Measurements from ENCODE around the gene POLE3.
A peak's percentile ranks its signal among the peaks of the same experiment; 100 is the strongest.
"Not testable (repeated sequence)": the region's sequence is repeated elsewhere in the genome, so short reads cannot be mapped to it uniquely, and the experiment has no call there.

Gene POLE3, protein sequence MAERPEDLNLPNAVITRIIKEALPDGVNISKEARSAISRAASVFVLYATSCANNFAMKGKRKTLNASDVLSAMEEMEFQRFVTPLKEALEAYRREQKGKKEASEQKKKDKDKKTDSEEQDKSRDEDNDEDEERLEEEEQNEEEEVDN

DNA sequence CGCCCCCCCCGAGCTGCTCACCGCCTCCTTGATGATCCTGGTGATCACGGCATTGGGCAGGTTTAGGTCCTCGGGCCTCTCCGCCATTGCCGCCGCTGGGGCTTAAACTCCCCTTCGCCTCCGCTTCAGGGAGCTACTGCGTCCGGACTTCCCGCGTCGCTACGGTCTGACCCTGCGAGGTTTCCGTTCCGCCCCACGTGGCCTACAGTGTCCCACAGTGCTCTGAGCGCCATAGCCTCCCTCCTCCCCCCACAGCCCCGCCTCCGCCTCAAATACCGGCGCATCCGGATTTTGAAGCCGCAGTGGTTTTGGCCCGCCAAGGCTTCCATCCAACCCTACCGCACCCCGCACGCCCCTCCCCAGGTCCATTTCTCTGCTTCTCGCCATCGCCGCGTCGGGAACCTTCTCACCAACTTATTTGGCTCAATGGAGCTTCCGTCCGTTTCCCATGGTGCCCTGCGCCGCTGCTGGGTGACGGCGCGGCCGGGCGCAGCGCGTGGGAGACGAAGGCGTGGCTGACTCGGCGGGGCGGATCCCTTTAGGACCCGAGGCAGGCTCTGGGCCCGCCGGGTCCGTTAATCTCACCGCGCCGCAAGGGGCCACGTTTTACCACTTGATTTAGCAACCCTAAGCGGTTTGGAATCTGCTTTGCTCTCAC lies at the start of gene POLE3, which contains the start of gene C9orf43:
POLE3 (minus strand) TSS at position 469 of the 658 bp plus-strand sequence; CDS start at position 87, 382 bp downstream.
C9orf43 (plus strand) TSS at position 541 of the 658 bp plus-strand sequence. CDS start 2,747 bp downstream, outside the sequence.
- DNase-seq, result peak; percentile 50

DNA sequence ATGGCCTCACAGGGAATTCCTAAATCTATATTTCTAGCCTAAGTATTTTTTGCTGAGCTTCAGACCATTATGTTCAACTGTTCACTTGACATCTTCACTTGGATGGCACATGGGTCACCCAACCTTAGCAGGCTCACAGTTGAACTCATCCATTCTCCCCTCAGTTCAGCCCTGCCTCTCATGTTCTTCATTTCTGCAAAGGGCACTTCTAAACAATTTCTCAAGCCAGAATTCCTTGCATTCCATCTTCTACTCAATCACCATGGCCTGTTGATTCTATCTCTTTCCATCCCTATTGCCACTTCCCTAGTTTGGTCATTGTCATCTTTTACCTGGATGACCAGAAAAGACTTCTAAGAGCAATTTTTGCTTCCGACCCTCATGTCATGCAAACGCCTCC lies 45.8 kb upstream of the POLE3 start:
- no peak for DNase-seq

DNA sequence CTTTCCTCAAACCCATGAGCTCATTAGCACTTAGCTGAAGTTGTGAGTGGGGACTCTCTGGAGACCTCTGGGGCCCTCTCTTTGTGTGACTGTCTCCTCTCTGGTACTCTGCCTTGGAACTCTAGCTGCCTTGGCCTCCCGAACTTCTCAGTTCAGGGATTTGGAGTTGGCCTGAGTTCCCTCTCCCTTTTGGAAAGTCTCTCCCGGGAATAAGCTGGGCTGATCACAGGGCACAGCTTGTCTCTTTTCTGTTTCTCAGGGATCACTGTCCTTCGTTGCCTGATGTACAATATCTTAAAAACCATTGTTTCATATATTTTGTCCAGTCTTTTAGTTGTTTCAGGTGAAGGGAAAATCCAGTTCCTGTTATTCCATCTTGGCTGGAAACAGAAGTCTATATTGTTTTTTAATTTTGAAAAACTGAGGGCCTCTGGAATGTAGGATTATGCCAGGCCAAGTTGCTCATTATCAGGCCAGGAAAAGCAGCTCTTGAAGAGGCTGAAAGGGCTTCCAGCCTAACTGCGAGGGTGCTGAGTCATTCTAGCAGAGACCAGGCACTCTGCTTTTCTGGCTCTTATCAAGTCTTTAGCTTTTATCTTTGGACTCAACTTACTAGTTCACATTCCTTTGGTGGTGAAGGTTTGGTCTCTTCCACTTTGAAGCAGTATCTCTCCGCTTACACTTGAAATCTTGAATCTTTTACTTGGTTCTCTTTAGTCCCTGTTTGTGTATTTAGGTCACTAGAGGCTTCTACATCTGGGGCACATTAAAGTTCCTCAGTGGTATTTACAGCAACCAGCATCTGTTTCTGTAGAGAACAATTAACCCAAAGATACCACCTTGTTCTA lies 44.7 kb upstream of the POLE3 start:
- DNase-seq, result no peak

DNA sequence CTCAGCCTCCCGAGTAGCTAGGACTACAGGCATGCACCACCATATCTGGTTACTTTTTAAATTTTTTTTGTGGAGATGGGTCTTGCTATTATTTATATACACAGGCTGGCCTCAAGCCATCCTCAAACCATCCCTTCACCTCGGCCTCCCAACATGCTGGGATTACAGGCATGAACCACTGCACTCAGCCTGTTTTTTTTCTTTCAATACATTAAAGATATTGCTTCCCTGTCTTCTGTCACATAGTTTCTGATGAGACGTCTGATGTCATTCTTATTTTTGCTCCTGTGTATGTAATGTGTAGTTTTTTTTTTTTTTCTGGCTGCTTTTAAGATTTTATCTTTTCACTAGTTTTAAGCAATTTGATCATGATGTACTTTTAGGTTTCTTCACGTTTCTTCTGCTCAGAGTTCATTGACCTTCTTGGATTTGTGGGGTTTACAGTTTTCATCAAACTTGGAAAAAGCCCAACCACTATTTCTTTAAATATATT lies 41.7 kb upstream of the POLE3 start:
- DNase-seq, result no peak

DNA sequence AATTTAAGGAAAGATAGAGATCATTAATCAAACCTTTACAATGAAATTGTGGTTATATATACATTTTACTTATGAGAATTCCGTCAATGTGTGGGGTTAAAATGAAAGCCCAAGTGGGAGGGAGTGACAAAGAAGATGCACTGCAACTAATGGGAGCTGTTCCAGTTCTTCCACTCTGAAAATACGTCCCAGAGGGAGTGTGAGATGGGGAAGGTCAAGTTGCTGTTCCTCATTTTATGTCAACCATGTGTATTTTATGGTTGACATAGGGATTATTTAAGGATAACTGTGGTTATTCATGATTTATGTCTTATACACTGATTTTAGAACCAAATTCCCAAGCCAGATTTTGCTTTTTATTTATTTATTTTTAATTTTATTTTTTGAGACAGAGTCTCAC lies 38.9 kb upstream of the POLE3 start:
- DNase-seq, result no peak

DNA sequence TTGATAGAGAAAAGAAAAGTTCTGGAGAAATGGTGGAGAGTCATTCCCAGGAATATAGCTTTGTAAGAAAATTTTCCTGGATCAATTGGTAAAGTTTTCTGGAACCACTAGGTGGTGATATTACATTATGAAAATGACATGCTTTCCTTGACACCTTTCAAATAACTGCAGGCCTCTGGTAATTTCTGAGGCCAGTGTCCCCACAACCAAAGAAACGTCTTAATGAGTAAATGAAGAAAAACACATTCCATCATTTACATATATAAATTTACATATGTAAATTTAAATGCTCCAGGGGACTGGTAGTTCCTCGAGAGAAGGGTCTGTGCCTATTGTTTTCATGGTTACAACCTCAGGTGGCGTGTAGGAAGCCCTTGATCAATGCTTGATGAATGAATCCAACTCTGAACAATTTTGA lies 35.9 kb upstream of the POLE3 start:
- DNase-seq, result no peak

DNA sequence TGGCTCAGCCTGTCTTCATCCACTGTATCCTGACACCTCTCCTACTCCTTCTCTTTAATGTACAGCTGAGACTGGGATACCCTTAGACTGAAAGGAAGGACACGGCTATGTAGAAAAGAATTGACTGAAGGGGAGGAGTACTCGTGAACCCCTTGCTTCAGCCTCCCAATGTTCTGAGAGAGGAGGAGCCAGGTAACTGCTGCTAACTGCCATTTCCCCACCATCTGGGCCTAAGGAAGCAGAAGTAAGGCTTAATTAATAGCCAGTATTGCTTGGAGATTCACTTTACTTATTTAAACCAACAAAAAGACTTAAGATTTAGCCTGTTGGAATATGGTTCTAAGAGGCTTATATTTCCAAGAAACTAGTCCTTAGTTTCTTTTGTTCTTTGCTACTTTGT lies 34.3 kb upstream of the POLE3 start:
- DNase-seq, result no peak

DNA sequence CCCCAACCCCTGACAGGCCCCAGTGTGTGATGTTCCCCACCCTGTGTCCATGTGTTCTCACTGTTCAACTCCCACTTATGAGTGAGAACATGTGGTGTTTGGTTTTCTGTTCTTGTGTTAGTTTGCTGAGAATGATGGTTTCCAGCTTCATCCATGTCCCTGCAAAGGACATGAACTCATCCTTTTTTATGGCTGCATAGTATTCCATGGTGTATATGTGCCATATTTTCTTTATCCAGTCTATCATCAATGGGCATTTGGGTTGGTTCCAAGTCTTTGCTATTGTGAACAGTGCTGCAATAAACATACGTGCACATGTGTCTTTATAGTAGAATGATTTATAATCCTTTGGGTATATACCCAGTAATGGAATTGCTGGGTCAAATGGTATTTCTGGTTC lies 27.2 kb upstream of the POLE3 start:
- DNase-seq, result not testable (repeated sequence)

DNA sequence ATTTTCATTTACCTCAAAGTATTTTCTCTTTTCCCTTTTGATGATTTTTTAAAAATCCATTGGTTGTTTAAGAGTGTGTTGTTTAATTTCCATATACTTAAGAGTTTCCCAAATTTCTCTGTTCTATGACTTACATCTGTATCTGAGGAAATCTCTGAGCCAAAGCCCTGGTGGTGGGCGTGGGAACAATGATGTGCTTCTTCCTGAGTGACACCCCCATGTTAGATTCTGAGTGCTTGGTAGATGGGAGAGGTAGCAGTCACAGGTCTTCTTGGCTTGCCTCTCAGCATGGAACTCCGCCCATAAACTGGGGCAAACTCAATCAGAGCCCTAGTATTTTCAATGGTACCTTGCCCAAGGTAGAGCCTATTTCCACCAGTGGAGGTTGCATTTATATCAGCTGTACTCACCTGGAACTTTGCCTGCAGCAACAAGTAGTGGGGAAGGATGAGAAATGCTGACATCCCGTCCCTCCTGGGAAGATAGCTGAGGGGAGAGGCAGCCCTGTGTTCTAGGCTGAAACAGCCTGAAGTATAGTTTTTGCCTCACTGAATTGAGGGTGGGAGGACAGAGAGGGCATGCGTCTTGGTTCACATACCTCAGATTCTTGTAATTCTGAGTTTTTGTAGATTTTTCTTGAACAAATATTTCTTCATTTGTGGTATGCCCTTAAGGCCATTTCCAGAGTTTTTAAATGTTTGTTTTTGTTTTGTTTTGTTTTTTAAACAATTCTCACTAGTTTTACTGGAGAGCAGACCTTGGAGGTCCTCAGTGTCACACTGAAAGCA lies 26.4 kb upstream of the POLE3 start:
- no peak for DNase-seq

DNA sequence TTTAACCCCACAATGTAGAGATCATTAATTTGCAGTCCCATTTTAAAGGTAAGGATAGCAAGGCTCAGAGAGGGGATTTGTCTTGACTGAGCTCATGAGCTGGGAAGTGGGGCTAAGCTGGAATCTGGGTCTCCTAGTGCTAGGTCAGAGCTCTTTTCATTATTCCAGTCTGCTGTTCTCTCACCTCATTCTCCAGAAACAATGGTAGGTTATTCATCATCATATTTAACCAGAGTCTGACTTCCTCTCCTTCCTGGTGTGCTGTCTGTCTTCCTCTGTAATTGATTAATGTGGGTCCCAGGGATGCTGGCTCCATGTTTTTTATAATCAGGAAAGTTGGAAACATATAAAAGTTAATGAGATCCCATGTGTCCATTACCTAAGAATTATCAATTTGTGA lies 20.7 kb upstream of the POLE3 start:
- no peak for DNase-seq

DNA sequence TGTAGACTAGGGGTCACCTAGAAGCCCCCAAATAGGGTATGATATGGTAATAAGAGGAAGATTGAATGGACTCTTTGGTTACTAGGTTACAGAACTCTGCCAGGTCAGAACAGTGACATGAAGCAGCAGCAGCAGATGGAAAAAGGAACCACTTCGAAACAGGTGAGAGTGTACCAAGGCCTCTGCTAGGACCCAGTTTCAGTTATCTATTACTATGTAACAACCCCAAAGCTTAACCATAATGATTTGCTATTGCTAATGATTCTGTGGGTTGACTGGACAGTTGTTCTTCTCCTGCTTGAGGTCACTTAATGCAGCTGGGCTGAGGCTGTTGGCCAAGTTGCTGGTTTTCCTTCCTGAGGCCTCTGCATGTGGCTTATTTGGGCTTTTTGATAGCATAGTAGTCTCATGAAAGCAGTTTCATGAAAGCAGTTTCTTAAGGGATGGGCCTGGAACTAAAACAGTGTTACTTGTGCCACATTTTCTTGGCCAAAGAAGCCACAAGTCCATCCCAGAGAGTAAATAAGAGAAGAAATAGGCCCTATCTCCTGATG lies 17.7 kb upstream of the POLE3 start:
- DNase-seq, result no peak

DNA sequence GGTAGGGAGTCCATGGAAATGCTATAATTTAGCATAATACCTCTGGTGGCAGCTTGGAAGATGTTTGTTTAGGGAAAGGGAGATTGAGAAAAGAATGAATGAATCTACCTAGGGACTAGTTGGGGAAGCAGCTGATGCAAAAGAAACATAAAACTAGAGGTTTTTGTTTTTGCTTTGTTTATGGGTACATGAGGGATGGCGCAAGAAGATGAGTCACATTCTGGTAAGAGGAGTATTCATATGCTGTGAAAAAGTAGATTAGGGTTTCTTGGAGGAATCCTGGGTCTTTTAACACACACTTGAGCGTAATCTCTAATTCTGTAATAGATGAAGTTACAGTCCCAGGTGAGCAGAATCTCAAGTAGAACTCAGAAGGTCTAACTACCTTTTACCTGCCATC lies 17.2 kb upstream of the POLE3 start:
- no peak for DNase-seq

DNA sequence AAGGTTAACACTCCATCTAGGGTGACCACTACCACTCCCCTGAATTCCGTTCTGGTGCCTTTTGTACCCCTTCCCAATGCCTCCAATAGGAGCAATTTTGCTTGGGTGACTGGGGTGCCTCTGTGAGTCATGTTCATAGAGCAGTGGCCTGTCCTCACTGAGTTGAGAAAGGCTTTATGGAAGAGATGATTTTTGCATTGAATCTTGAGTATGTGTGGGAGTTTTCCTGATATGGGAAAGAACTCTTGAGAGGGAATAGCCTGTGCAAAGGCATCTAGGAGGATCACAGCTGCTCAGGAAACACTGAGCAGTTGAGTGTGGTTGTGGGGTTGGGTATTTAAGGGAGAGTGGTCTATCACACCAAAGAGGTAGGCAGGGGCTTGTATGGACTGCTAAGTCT lies 16.2 kb upstream of the POLE3 start:
- DNase-seq, result no peak

DNA sequence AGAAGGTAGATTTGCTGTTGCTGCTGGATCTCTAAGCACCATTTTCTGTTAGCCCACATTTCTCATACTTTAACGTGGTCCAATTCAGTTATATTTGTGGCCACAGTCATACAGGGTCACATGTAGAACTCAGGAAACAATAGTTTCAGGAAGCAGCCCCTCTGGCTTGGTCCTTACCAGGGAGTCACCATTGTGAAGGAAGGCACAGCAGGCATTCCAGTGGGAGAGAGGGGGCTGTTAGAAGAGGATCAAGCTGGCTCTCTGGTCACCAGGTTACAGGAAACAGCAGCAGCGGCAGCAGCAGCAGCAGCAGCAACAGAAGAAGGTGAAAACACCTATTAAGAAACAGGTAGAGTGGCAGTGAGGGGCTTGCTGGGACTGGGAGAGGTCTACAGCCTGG lies 14.6 kb upstream of the POLE3 start:
- DNase-seq, result no peak

DNA sequence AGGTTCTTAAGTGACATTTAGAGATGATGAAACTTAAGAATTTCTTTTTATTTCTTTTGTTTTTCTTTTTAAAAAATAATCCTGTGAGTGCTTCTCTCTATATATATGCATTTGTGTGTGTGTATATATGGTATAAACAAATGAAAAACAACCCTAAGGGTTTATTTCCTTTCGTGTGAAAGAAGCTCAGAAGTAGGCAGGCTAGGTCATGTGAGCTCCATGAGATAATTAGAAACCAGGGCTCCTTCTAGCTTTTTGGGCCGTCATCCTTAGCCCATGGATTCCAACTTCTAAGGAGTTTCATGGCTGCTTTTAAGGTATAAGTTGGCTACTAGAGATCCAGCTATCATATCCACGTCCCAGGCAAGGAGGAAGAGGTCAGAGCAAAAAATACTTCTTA lies 11.3 kb upstream of the POLE3 start:
- DNase-seq, result no peak

DNA sequence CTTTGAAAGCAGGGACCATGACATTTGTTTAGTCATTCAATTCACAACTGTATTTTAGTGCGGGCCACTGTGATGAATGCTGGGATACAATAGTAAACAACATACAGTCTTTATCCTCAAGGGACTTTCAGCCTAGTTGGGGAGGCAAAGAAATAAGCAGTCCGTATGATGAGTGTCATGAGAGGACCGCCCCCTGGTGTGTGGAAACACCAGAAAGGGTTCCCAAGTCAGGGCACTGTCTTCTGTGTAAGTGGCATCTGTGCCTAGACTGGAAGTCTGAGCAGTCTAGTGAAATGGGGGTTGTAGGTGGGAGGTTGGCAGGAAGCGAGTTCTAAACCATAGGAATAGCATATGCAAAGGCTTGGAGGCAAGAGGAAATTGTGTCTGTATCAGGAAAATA lies 6.9 kb upstream of the POLE3 start:
- DNase-seq, result no peak

DNA sequence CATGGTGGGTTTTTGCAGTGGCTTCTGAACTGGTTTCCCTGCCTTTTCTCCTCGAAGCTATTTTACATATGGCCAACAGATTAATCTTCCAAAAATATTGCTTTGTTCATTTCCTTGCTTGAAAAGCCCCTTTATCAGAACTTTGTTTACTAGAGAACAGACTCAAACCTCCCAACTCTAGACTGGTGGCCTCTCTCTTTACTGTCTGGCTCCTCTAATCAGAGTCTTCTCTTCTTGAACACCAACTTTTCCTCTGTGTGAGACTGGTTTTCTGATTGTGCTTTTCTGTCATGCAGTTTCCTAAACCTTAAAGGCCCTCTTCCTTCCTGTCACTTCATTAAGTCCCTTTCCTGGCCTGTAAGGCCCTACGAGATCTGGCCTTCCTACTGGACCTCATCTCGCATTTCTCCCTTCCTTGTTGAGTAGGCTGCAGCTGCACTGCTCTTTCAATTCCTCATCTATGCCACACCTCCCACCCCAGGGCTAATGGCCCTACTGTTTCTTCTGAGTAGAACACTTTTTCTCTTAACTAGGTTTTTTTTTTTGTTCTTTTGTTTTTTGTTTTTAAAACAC lies 5.8 kb upstream of the POLE3 start:
- DNase-seq, result no peak

DNA sequence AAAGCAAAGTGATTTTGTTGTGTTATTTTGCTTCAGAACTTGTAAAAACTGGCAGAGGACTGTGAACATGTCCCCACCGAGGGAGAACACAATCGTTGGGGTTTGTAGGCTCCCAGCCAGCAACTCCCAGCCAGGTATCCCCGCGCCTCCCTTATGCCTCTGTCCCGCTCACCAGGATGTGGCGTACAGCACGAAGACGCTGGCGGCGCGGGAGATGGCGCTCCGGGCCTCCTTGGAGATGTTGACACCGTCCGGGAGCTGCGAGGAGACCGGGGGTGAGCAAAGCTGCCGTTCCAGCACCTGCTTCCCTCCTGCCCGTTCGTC lies 630 bp downstream of the POLE3 start:
- no peak for DNase-seq

DNA sequence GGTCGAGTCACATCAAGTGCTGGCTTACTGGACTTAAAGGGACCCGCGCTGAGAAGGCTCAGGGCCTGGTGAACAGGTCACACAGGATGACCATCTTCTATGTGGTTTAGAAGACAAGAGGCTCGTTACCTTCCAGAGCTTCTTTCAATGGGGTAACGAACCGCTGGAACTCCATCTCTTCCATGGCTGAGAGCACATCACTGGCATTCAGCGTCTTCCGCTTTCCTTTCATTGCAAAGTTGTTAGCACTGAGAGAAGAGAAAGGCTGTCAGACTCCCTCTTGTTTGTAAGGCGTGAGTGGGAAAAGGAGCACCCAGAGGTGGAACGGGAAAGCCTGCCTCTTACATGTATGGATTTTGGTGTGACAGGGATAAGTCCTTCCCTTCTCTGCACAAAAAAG lies 994 bp downstream of the POLE3 start:
- DNase-seq, result no peak

DNA sequence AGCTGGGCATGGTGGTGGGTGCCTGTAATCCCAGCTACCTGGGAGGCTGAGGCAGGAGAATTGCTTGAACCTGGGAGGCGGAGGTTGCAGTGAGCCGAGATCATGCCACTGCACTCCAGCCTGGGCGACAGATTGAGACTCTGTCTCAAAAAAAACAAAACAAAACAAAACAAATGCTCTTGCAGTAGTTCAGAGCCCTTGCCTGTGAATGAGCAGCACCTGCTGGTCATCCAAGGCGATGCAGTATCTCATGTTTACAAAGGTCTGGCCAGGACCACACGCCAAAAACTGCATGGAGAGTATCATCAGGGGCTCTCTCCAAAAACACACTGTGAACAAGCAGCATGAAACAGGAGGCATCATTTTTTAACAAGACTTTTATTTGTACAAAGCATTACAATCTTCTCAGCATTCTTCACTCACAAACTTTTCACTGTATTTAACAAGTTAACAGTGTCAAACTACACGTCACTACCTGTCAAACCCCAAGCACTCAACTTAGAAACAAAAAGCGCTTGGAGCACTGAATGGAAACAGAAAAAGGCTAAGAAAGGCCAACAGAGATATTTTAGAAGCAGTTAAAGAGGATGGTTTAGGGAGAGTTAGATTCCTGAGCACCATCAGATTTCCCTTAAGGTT lies 3.5 kb downstream of the POLE3 start:
- not testable (repeated sequence) for DNase-seq

DNA sequence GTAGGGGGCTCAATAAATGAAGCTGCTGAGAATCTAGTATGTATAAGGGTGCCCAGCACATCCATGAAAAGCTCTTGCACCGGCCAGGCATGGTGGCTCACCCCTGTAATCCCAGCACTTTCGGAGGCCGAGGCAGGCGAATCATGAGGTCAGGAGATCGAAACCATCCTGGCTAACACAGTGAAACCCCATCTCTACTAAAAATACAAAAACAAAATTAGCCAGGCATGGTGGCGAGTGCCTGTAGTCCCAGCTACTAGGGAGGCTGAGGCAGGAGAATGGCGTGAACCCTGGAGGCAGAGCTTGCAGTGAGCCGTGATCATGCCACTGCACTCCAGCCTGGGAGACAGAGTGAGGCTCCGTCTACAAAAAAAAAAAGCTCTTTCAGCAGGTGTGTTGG lies 4.1 kb downstream of the POLE3 start:
- not testable (repeated sequence) for DNase-seq

DNA sequence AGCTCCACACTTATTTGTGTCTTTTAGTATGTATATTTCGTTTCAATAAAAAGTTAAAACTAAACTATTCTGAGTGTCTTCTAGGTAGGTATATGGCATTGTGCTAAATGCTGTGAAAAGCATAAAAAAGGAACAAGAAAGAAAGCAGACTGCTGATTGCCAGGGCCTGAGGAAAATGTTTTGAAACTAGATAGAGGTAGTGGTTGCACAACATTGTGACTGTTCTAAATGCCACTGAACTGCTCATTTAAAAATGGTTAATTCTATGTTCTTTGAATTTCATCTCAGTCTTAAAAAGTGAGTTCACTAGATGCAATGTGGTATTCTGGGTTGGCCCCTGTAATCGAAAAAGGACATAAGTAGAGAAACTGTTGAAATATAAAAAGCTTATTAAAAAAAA lies 6.8 kb downstream of the POLE3 start:
- DNase-seq, result no peak

All from NCI-H187 treated with DMSO at 0.1 percent for 48 hours (cell line).